ENCODE measurements around the gene SIMC1.
"Not testable (repeated sequence)": the region's sequence is repeated elsewhere in the genome, so short reads cannot be mapped to it uniquely, and the experiment has no call there.

GRCh38 chr5:176244318-176244717 is 6.1 kb downstream of the SIMC1 start:
- TF ChIP-seq CTCF (IDR thresholded peaks at IDR 0.05; ENCODE audit: borderline replicate concordance, extremely low read depth, low read length, poor library complexity, severe bottlenecking); EZH2 (IDR thresholded peaks at IDR 0.05; ENCODE audit: borderline replicate concordance, low read depth, low read length, severe bottlenecking): not testable (repeated sequence)

Measured in DND-41 (cell line).